GM21381 (cell line): ENCODE data around the gene PCDHA6.
"Not testable (repeated sequence)": the region's sequence is repeated elsewhere in the genome, so short reads cannot be mapped to it uniquely, and the experiment has no call there.

ENCODE experiments used
- ATAC-seq: cut with Tn5 transposase; IDR thresholded peaks from one replicate; pipeline ENCODE4 v1.9.1; 2021; ENCODE audit warnings: mild to moderate bottlenecking, moderate library complexity; ENCODE audit not compliant: unreplicated experiment

Gene PCDHA6, protein sequence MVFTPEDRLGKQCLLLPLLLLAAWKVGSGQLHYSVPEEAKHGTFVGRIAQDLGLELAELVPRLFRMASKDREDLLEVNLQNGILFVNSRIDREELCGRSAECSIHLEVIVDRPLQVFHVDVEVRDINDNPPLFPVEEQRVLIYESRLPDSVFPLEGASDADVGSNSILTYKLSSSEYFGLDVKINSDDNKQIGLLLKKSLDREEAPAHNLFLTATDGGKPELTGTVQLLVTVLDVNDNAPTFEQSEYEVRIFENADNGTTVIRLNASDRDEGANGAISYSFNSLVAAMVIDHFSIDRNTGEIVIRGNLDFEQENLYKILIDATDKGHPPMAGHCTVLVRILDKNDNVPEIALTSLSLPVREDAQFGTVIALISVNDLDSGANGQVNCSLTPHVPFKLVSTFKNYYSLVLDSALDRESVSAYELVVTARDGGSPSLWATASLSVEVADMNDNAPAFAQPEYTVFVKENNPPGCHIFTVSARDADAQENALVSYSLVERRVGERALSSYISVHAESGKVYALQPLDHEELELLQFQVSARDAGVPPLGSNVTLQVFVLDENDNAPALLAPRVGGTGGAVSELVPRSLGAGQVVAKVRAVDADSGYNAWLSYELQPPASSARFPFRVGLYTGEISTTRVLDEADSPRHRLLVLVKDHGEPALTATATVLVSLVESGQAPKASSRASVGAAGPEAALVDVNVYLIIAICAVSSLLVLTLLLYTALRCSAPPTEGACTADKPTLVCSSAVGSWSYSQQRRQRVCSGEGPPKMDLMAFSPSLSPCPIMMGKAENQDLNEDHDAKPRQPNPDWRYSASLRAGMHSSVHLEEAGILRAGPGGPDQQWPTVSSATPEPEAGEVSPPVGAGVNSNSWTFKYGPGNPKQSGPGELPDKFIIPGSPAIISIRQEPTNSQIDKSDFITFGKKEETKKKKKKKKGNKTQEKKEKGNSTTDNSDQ

GRCh38 chr5:140827704-140828361 is at the start of gene PCDHA6:
Gene PCDHA6 (plus strand): TSS chr5:140827960. CDS start chr5:140828092, 132 bp downstream.
- ATAC-seq, result no peak

DNA sequence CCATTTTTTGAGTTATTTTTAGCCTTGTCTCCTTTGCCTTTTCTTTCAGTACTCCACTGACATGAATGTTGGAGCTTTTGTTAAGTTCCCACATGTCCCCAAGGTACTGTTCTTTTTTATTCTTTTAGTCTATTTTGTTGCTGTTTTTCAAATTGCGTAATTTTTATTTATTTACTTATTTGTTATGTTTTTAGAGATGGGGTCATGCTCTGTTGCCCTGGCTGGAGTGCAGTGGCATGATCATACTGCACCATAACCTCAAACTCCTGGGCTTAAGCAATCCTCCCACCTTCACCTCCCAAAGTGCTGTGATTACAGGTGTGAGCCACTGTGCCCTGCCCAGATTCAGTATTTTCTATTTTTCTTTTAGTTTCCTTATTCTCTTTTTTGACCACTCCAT is 47.2 kb upstream of the PCDHA6 start:
- no peak for ATAC-seq

- no peak for ATAC-seq
These were observed 41.7 kb upstream of the PCDHA6 start, which contains the start of gene PCDHA1 for GRCh38 chr5:140785905-140786686. Gene PCDHA1 (plus strand): TSS chr5:140786140.

DNA sequence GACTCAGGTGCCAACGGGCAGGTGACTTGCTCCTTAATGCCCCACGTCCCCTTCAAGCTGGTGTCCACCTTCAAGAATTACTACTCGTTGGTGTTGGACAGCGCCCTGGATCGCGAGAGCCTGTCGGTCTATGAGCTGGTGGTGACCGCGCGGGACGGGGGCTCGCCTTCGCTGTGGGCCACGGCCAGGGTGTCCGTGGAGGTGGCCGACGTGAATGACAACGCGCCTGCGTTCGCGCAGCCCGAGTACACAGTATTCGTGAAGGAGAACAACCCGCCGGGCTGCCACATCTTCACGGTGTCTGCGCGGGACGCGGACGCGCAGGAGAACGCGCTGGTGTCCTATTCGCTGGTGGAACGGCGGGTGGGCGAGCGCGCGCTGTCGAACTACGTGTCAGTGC is 40.3 kb upstream of the PCDHA6 start:
- not testable (repeated sequence) for ATAC-seq

- not testable (repeated sequence) for ATAC-seq
These were observed 39.8 kb upstream of the PCDHA6 start for GRCh38 chr5:140787849-140788504.

DNA sequence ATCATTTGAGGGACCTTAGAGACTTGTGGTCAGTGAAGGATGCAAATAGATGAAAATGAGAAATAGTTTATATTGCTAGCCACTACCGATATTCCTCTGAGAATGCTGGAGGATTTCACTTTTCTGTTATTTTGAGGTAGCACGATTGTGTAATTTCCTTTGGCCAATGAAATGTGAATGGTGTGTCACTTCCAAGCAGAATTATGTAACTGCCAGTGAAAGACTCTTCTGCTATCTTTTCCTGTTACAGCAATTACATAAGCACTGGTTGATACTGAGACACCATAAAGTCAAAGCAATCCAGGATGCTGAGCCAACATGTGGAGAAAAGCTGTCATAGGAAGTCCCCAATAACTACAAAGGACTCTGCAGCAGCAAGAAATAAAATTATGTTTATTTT is 36.7 kb upstream of the PCDHA6 start:
- no peak for ATAC-seq

DNA sequence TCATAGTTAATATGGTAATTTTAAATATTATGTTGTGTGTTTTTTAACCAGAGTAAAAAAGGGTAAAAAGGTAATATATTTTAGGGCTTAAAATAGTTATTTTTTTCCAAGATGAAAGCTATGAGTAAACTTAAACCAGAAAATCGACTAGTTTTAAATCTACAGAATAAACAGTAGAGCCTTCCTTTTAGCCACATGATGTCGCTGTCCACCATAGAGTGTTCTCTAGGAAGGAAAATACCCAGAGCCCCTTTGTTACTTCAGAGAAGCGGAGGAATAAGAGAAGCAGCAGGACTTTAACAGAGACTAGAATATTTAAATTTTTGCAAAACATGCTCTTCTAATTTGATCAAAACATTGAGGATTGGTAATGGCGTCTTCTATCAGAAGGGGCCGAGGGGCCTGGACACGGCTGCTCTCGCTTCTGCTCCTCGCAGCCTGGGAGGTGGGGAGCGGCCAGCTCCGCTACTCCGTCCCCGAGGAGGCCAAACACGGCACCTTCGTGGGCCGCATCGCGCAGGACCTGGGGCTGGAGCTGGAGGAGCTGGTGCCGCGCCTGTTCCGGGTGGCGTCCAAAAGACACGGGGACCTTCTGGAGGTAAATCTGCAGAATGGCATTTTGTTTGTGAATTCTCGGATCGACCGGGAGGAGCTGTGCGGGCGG is 33.0 kb upstream of the PCDHA6 start, which contains the start of gene PCDHA2:
TSS of gene PCDHA2 (plus strand) at position 258 of the 664 bp plus-strand sequence.
- ATAC-seq, result no peak

- ATAC-seq, result no peak
These were observed 32.5 kb upstream of the PCDHA6 start for GRCh38 chr5:140795259-140795641.

- ATAC-seq, result not testable (repeated sequence)
These were observed 31.6 kb upstream of the PCDHA6 start for GRCh38 chr5:140796072-140796717.

DNA sequence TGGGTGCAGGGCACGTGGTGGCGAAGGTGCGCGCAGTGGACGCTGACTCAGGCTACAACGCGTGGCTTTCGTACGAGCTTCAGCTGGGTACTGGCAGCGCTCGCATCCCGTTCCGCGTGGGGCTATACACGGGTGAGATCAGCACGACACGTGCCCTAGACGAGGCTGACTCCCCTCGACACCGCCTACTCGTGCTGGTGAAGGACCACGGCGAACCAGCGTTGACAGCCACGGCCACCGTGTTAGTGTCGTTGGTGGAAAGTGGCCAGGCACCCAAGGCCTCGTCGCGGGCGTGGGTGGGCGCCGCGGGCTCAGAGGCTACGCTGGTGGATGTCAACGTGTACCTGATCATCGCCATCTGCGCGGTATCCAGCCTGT is 31.1 kb upstream of the PCDHA6 start:
- ATAC-seq, result no peak

DNA sequence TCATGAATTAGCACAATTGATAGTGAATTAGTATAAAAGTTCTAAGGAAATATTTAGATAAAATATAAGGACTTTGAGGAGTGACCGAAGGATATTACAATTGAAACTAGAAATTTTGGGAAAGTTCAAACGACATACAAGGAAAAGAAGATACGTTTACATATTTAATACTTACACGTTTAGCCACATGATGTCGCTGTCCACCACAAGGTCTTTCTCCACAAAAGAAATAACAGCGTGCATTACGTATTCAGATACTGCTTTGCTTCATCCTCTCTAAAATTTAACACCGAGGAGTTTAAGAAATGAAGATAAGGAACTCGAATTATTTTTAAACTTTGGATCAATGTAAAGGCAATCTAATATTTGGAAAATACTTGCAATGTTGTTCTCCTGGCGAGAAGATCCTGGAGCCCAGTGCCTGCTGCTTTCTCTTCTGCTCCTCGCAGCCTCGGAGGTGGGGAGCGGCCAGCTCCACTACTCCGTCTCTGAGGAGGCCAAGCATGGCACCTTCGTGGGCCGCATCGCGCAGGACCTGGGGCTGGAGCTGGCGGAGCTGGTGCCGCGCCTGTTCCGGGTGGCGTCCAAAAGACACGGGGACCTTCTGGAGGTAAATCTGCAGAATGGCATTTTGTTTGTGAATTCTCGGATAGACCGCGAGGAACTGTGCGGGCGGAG is 26.8 kb upstream of the PCDHA6 start, which contains the start of gene PCDHA3:
TSS of gene PCDHA3 (plus strand) at position 242 of the 678 bp plus-strand sequence.
- ATAC-seq, result no peak

DNA sequence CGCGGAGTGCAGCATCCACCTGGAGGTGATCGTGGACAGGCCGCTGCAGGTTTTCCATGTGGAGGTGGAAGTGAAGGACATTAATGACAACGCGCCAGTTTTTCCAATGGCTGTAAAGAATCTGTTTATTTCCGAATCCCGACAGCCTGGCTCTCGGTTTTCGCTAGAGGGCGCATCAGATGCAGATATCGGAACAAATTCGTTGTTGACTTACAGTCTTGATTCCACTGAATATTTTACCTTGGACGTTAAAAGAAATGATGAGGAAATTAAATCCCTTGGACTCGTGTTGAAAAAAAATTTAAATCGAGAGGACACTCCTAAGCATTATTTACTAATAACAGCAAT is 26.3 kb upstream of the PCDHA6 start:
- ATAC-seq, result no peak

- ATAC-seq, result not testable (repeated sequence)
These were observed 25.4 kb upstream of the PCDHA6 start for GRCh38 chr5:140802381-140802780.

GRCh38 chr5:140802781-140803271 is 24.9 kb upstream of the PCDHA6 start:
- ATAC-seq, result no peak

- ATAC-seq, result no peak
These were observed 20.7 kb upstream of the PCDHA6 start, which contains the start of gene PCDHA4 for GRCh38 chr5:140806834-140807775. Gene PCDHA4 (plus strand): TSS chr5:140807068.

- not testable (repeated sequence) for ATAC-seq
These were observed 19.4 kb upstream of the PCDHA6 start for GRCh38 chr5:140808241-140808888.
